Mesenchymal stem cell (in vitro differentiated cells and primary cell): ENCODE results near the gene MPL.

Experiments used
- DNase-seq: peaks from one replicate; pipeline ENCODE4 v3.0.0-alpha.2; 2013
- H2AFZ ChIP-seq: one replicate; pipeline ENCODE4 v1.6.1; 2013; ENCODE audit warnings: low read depth, mild to moderate bottlenecking, control low read depth, inconsistent platforms, low read length, moderate library complexity
- H2AK5ac ChIP-seq: 2 replicates; pipeline ENCODE4 v1.6.1; 2013; ENCODE audit warnings: low read length, moderate library complexity, mild to moderate bottlenecking, inconsistent platforms; ENCODE audit not compliant: severe bottlenecking
- H2BK120ac ChIP-seq: one replicate; pipeline ENCODE4 v1.6.1; 2013; ENCODE audit warnings: low read depth, mild to moderate bottlenecking, inconsistent platforms, low read length, moderate library complexity
- H2BK12ac ChIP-seq, 2 experiments: one replicate each; pipeline ENCODE4 v1.6.1; 2013; ENCODE audit warnings: inconsistent platforms in 2 of 2, low read length in 2 of 2, mild to moderate bottlenecking in 2 of 2, moderate library complexity in 2 of 2, control low read depth in 1 of 2
- H2BK15ac ChIP-seq: one replicate; pipeline ENCODE4 v1.6.1; 2013; ENCODE audit warnings: mild to moderate bottlenecking, low read depth, inconsistent platforms; ENCODE audit not compliant: poor library complexity, severe bottlenecking
- H2BK5ac ChIP-seq: 2 replicates; pipeline ENCODE4 v1.6.1; 2013; ENCODE audit warnings: low read depth, mild to moderate bottlenecking, low read length, control low read depth, inconsistent platforms; ENCODE audit not compliant: poor library complexity, severe bottlenecking
- H3K14ac ChIP-seq, 2 experiments: one replicate each; pipeline ENCODE4 v1.6.1; 2013; ENCODE audit warnings: inconsistent platforms in 2 of 2, low read length in 2 of 2, control low read depth in 1 of 2, mild to moderate bottlenecking in 1 of 2, moderate library complexity in 1 of 2
- H3K18ac ChIP-seq, 2 experiments: one replicate each; pipeline ENCODE4 v1.6.1; 2013; ENCODE audit warnings: inconsistent platforms in 2 of 2, low read length in 2 of 2, control low read depth in 1 of 2, low read depth in 1 of 2, mild to moderate bottlenecking in 1 of 2
- H3K23ac ChIP-seq, 2 experiments: one replicate each; pipeline ENCODE4 v1.6.1; 2013; ENCODE audit warnings: inconsistent platforms in 2 of 2, low read length in 2 of 2, mild to moderate bottlenecking in 2 of 2, moderate library complexity in 2 of 2, control low read depth in 1 of 2
- H3K27ac ChIP-seq: 2 replicates; pipeline ENCODE4 v1.5.1; 2013; ENCODE audit warnings: mild to moderate bottlenecking, moderate library complexity, low read length, control low read depth, inconsistent platforms; ENCODE audit not compliant: poor library complexity, severe bottlenecking
- H3K27me3 ChIP-seq, 2 experiments: 2 replicates each; pipeline versions ENCODE4 v1.6.1 to v1.7.0; 2013; ENCODE audit warnings: low read length in 2 of 2, mild to moderate bottlenecking in 2 of 2, moderate library complexity in 2 of 2, control low read depth in 1 of 2, inconsistent platforms in 1 of 2; ENCODE audit not compliant: control insufficient read depth in 1 of 2, insufficient read depth in 1 of 2
- H3K36me3 ChIP-seq, 2 experiments: 2 replicates each; pipeline versions ENCODE4 v1.6.1 to v1.7.0; 2013; ENCODE audit warnings: low read length in 2 of 2, control low read depth in 1 of 2, inconsistent platforms in 1 of 2, low read depth in 1 of 2, mild to moderate bottlenecking in 1 of 2; ENCODE audit not compliant: insufficient read depth in 2 of 2, control insufficient read depth in 1 of 2
- H3K4ac ChIP-seq, 2 experiments: one replicate each; pipeline ENCODE4 v1.6.1; 2013; ENCODE audit warnings: inconsistent platforms in 2 of 2, low read length in 2 of 2, mild to moderate bottlenecking in 2 of 2, moderate library complexity in 2 of 2, control low read depth in 1 of 2, low read depth in 1 of 2
- H3K4me1 ChIP-seq: 2 replicates; pipeline ENCODE4 v1.6.1; 2013; ENCODE audit warnings: low read depth, low read length, control low read depth; ENCODE audit not compliant: control insufficient read depth, insufficient read depth
- H3K4me2 ChIP-seq: 2 replicates; pipeline ENCODE4 v1.6.1; 2013; ENCODE audit warnings: low read length, mild to moderate bottlenecking, inconsistent platforms; ENCODE audit not compliant: poor library complexity, severe bottlenecking
- H3K4me3 ChIP-seq, 2 experiments: 2 replicates each; pipeline versions ENCODE4 v1.5.1 to v1.7.0; 2013; ENCODE audit warnings: low read length in 2 of 2, mild to moderate bottlenecking in 2 of 2, control low read depth in 1 of 2, low read depth in 1 of 2; ENCODE audit not compliant: insufficient read depth in 1 of 2
- H3K79me1 ChIP-seq: replicated peaks from 2 replicates; pipeline ENCODE4 v1.6.1; 2013; ENCODE audit warnings: mild to moderate bottlenecking, control low read depth, low read length, inconsistent platforms; ENCODE audit not compliant: poor library complexity, severe bottlenecking
- H3K9ac ChIP-seq: 2 replicates; pipeline ENCODE4 v1.7.0; 2013; ENCODE audit warnings: mild to moderate bottlenecking, low read length, moderate library complexity
- H3K9me3 ChIP-seq: 2 replicates; pipeline ENCODE4 v1.7.0; 2013; ENCODE audit warnings: mild to moderate bottlenecking, low read length; ENCODE audit not compliant: control insufficient read depth
- H4K8ac ChIP-seq: one replicate; pipeline ENCODE4 v1.6.1; 2013; ENCODE audit warnings: inconsistent platforms, mild to moderate bottlenecking, low read length, moderate library complexity
- H4K91ac ChIP-seq: one replicate; pipeline ENCODE4 v1.6.1; 2013; ENCODE audit warnings: mild to moderate bottlenecking, low read length, inconsistent platforms
- WGBS: methylation state at CpG from one replicate; pipeline ENCODE4 v1.1.7; 2013; ENCODE audit warnings: mixed read lengths; 5-methylcytosine and 5-hydroxymethylcytosine counted together

The MPL gene

GRCh38 chr1:43350976-43351375 is 13.4 kb downstream of the MPL start:
- no peak overlapping the region for H2BK15ac ChIP-seq

GRCh38 chr1:43351421-43352350 is 14.1 kb downstream of the MPL start:
- DNase-seq = no peak
- Histone ChIP-seq H3K14ac (peak overlapping the region in 1 of 2 experiments; percentile 11), H2BK5ac (no peak overlapping the region), H4K8ac (no peak overlapping the region), H3K4me1 (peaks cover 16% of the 10 kb centered on the region), H3K18ac (no peak overlapping the region), H4K91ac (peak overlapping the region; percentile 62), H3K79me1 (no peaks in the 10 kb centered on the region), H3K27me3 (no peaks in the 10 kb centered on the region), H3K9ac (no peak overlapping the region), H2BK15ac (no peak overlapping the region), H3K27ac (no peak overlapping the region), H2BK120ac (no peak overlapping the region), H3K36me3 (no peaks in the 10 kb centered on the region), H3K4me2 (no peak overlapping the region), H2AK5ac (no peak overlapping the region), H3K4ac (no peak overlapping the region), H2AFZ (no peak overlapping the region), H3K9me3 (no peaks in the 10 kb centered on the region), H3K23ac (no peak overlapping the region), H2BK12ac (no peak overlapping the region), H3K4me3 (no peak overlapping the region)
- WGBS = 96% methylated on average over 9 of the region's 10 CpGs

More at GRCh38 chr1:43350976-43351375, 13.4 kb downstream of the MPL start:
- H4K91ac ChIP-seq = no peak overlapping the region
- H2BK12ac ChIP-seq = no peak overlapping the region
- no peak overlapping the region for H3K4me2 ChIP-seq
- no peak overlapping the region for H3K4ac ChIP-seq
- no peak overlapping the region for H2BK5ac ChIP-seq
- no peak overlapping the region for H2AK5ac ChIP-seq
- no peak overlapping the region for H2AFZ ChIP-seq
- no peak overlapping the region for H3K23ac ChIP-seq
- H3K27ac ChIP-seq = no peak overlapping the region
- H3K36me3 ChIP-seq = no peaks in the 10 kb centered on the region
- WGBS = no CpG with 5 or more reads among the region's 1 CpG
- H3K18ac ChIP-seq = no peak overlapping the region
- no peak overlapping the region for H3K4me3 ChIP-seq
- H4K8ac ChIP-seq = no peak overlapping the region
- DNase-seq = no peak
- H3K14ac ChIP-seq = no peak overlapping the region
- H2BK120ac ChIP-seq = no peak overlapping the region
- no peak overlapping the region for H3K9ac ChIP-seq
- no peaks in the 10 kb centered on the region for H3K79me1 ChIP-seq
- H3K9me3 ChIP-seq = no peaks in the 10 kb centered on the region
- peaks cover 16% of the 10 kb centered on the region for H3K4me1 ChIP-seq
- no peaks in the 10 kb centered on the region for H3K27me3 ChIP-seq

- Histone ChIP-seq H2BK5ac (no peak overlapping the region), H3K27me3 (no peaks in the 10 kb centered on the region), H2AK5ac (no peak overlapping the region), H3K9ac (no peak overlapping the region), H3K14ac (peak overlapping the region in 1 of 2 experiments; percentile 11), H3K9me3 (no peaks in the 10 kb centered on the region), H3K36me3 (no peaks in the 10 kb centered on the region), H3K4me1 (peaks cover 16% of the 10 kb centered on the region), H3K79me1 (no peaks in the 10 kb centered on the region), H2BK12ac (no peak overlapping the region), H3K27ac (no peak overlapping the region), H4K91ac (peak overlapping the region; percentile 62), H3K4ac (no peak overlapping the region), H3K23ac (peak overlapping the region in 1 of 2 experiments; percentile 41), H3K4me2 (no peak overlapping the region), H2AFZ (no peak overlapping the region), H3K4me3 (no peak overlapping the region), H2BK120ac (no peak overlapping the region), H4K8ac (no peak overlapping the region), H2BK15ac (no peak overlapping the region), H3K18ac (no peak overlapping the region)
- whole genome bisulfite sequencing = 98% methylated on average over 2 of the region's 2 CpGs
- DNase-seq = no peak
These were observed 14.7 kb downstream of the MPL start for GRCh38 chr1:43352351-43352705.

GRCh38 chr1:43352881-43353280 is 15.3 kb downstream of the MPL start:
- Histone ChIP-seq H2BK120ac (no peak overlapping the region), H2BK5ac (no peak overlapping the region), H2BK15ac (no peak overlapping the region), H3K27me3 (no peaks in the 10 kb centered on the region), H3K4ac (no peak overlapping the region), H2BK12ac (no peak overlapping the region), H3K4me2 (no peak overlapping the region), H3K18ac (no peak overlapping the region), H4K91ac (no peak overlapping the region), H3K79me1 (no peaks in the 10 kb centered on the region), H3K4me1 (peaks cover 16% of the 10 kb centered on the region), H2AK5ac (no peak overlapping the region), H3K36me3 (no peaks in the 10 kb centered on the region), H4K8ac (no peak overlapping the region), H3K14ac (no peak overlapping the region), H3K4me3 (no peak overlapping the region), H2AFZ (no peak overlapping the region), H3K27ac (no peak overlapping the region), H3K9me3 (no peaks in the 10 kb centered on the region), H3K9ac (no peak overlapping the region), H3K23ac (no peak overlapping the region)
- 70% methylated on average over 2 of the region's 3 CpGs for WGBS
- no peak for DNase-seq
